Mesenchymal stem cell (in vitro differentiated cells and primary cell): Measurements from ENCODE around the gene PATL1.

Experiments used
- DNase-seq: peaks from one replicate; pipeline ENCODE4 v3.0.0-alpha.2; 2013
- H2AFZ ChIP-seq: one replicate; pipeline ENCODE4 v1.6.1; 2013; ENCODE audit warnings: low read depth, mild to moderate bottlenecking, control low read depth, inconsistent platforms, low read length, moderate library complexity
- H2AK5ac ChIP-seq: 2 replicates; pipeline ENCODE4 v1.6.1; 2013; ENCODE audit warnings: low read length, moderate library complexity, mild to moderate bottlenecking, inconsistent platforms; ENCODE audit not compliant: severe bottlenecking
- H2BK120ac ChIP-seq: one replicate; pipeline ENCODE4 v1.6.1; 2013; ENCODE audit warnings: low read depth, mild to moderate bottlenecking, inconsistent platforms, low read length, moderate library complexity
- H2BK12ac ChIP-seq, 2 experiments: one replicate each; pipeline ENCODE4 v1.6.1; 2013; ENCODE audit warnings: inconsistent platforms in 2 of 2, low read length in 2 of 2, mild to moderate bottlenecking in 2 of 2, moderate library complexity in 2 of 2, control low read depth in 1 of 2
- H2BK15ac ChIP-seq: one replicate; pipeline ENCODE4 v1.6.1; 2013; ENCODE audit warnings: mild to moderate bottlenecking, low read depth, inconsistent platforms; ENCODE audit not compliant: poor library complexity, severe bottlenecking
- H2BK5ac ChIP-seq: 2 replicates; pipeline ENCODE4 v1.6.1; 2013; ENCODE audit warnings: low read depth, mild to moderate bottlenecking, low read length, control low read depth, inconsistent platforms; ENCODE audit not compliant: poor library complexity, severe bottlenecking
- H3K14ac ChIP-seq, 2 experiments: one replicate each; pipeline ENCODE4 v1.6.1; 2013; ENCODE audit warnings: inconsistent platforms in 2 of 2, low read length in 2 of 2, control low read depth in 1 of 2, mild to moderate bottlenecking in 1 of 2, moderate library complexity in 1 of 2
- H3K18ac ChIP-seq, 2 experiments: one replicate each; pipeline ENCODE4 v1.6.1; 2013; ENCODE audit warnings: inconsistent platforms in 2 of 2, low read length in 2 of 2, control low read depth in 1 of 2, low read depth in 1 of 2, mild to moderate bottlenecking in 1 of 2
- H3K23ac ChIP-seq, 2 experiments: one replicate each; pipeline ENCODE4 v1.6.1; 2013; ENCODE audit warnings: inconsistent platforms in 2 of 2, low read length in 2 of 2, mild to moderate bottlenecking in 2 of 2, moderate library complexity in 2 of 2, control low read depth in 1 of 2
- H3K27ac ChIP-seq: 2 replicates; pipeline ENCODE4 v1.5.1; 2013; ENCODE audit warnings: mild to moderate bottlenecking, moderate library complexity, low read length, control low read depth, inconsistent platforms; ENCODE audit not compliant: poor library complexity, severe bottlenecking
- H3K27me3 ChIP-seq, 2 experiments: 2 replicates each; pipeline versions ENCODE4 v1.6.1 to v1.7.0; 2013; ENCODE audit warnings: low read length in 2 of 2, mild to moderate bottlenecking in 2 of 2, moderate library complexity in 2 of 2, control low read depth in 1 of 2, inconsistent platforms in 1 of 2; ENCODE audit not compliant: control insufficient read depth in 1 of 2, insufficient read depth in 1 of 2
- H3K36me3 ChIP-seq, 2 experiments: 2 replicates each; pipeline versions ENCODE4 v1.6.1 to v1.7.0; 2013; ENCODE audit warnings: low read length in 2 of 2, control low read depth in 1 of 2, inconsistent platforms in 1 of 2, low read depth in 1 of 2, mild to moderate bottlenecking in 1 of 2; ENCODE audit not compliant: insufficient read depth in 2 of 2, control insufficient read depth in 1 of 2
- H3K4ac ChIP-seq, 2 experiments: one replicate each; pipeline ENCODE4 v1.6.1; 2013; ENCODE audit warnings: inconsistent platforms in 2 of 2, low read length in 2 of 2, mild to moderate bottlenecking in 2 of 2, moderate library complexity in 2 of 2, control low read depth in 1 of 2, low read depth in 1 of 2
- H3K4me1 ChIP-seq: 2 replicates; pipeline ENCODE4 v1.6.1; 2013; ENCODE audit warnings: low read depth, low read length, control low read depth; ENCODE audit not compliant: control insufficient read depth, insufficient read depth
- H3K4me2 ChIP-seq: 2 replicates; pipeline ENCODE4 v1.6.1; 2013; ENCODE audit warnings: low read length, mild to moderate bottlenecking, inconsistent platforms; ENCODE audit not compliant: poor library complexity, severe bottlenecking
- H3K4me3 ChIP-seq, 2 experiments: 2 replicates each; pipeline versions ENCODE4 v1.5.1 to v1.7.0; 2013; ENCODE audit warnings: low read length in 2 of 2, mild to moderate bottlenecking in 2 of 2, control low read depth in 1 of 2, low read depth in 1 of 2; ENCODE audit not compliant: insufficient read depth in 1 of 2
- H3K79me1 ChIP-seq: replicated peaks from 2 replicates; pipeline ENCODE4 v1.6.1; 2013; ENCODE audit warnings: mild to moderate bottlenecking, control low read depth, low read length, inconsistent platforms; ENCODE audit not compliant: poor library complexity, severe bottlenecking
- H3K9ac ChIP-seq: 2 replicates; pipeline ENCODE4 v1.7.0; 2013; ENCODE audit warnings: mild to moderate bottlenecking, low read length, moderate library complexity
- H3K9me3 ChIP-seq: 2 replicates; pipeline ENCODE4 v1.7.0; 2013; ENCODE audit warnings: mild to moderate bottlenecking, low read length; ENCODE audit not compliant: control insufficient read depth
- H4K8ac ChIP-seq: one replicate; pipeline ENCODE4 v1.6.1; 2013; ENCODE audit warnings: inconsistent platforms, mild to moderate bottlenecking, low read length, moderate library complexity
- H4K91ac ChIP-seq: one replicate; pipeline ENCODE4 v1.6.1; 2013; ENCODE audit warnings: mild to moderate bottlenecking, low read length, inconsistent platforms
- WGBS: methylation state at CpG from one replicate; pipeline ENCODE4 v1.1.7; 2013; ENCODE audit warnings: mixed read lengths; 5-methylcytosine and 5-hydroxymethylcytosine counted together

Gene PATL1

DNA sequence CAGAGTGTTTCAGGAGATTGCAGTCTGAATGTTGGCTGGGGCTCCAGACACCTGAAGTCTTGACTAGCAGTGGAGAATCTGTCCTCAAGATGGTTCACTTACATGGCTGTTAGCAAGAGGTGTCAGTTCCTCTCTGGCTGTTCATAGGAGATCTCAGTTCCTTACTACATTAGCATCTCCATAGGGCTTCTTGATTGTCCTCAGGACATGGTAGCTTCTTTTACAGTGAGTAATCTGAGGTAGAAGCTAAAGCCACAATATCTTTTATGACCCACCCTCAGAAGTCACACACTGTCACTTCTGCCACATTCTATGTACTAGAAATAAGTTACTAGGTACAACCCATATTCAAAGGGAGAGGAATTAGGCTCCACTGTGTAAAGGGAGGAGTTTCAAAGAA lies 10.5 kb upstream of the PATL1 start:
- H2BK15ac ChIP-seq: no peak overlapping the region
- no peak overlapping the region for H3K27ac ChIP-seq
- H3K27me3 ChIP-seq: no peaks in the 10 kb centered on the region
- no peak overlapping the region for H2AFZ ChIP-seq
- no peak for DNase-seq
- H3K9me3 ChIP-seq: no peaks in the 10 kb centered on the region
- no peak overlapping the region for H3K4ac ChIP-seq
- no peak overlapping the region for H4K8ac ChIP-seq
- no peak overlapping the region for H3K4me3 ChIP-seq
- H2BK12ac ChIP-seq: no peak overlapping the region
- peak overlapping the region; percentile 63 for H2AK5ac ChIP-seq
- H3K79me1 ChIP-seq: no peaks in the 10 kb centered on the region
- no peak overlapping the region for H3K9ac ChIP-seq
- H4K91ac ChIP-seq: no peak overlapping the region
- peaks cover 4% of the 10 kb centered on the region for H3K4me1 ChIP-seq
- H3K23ac ChIP-seq: no peak overlapping the region
- no peak overlapping the region for H2BK120ac ChIP-seq
- H3K18ac ChIP-seq: no peak overlapping the region
- H3K14ac ChIP-seq: no peak overlapping the region
- no peak overlapping the region for H2BK5ac ChIP-seq
- no peak overlapping the region for H3K4me2 ChIP-seq
- no peaks in the 10 kb centered on the region for H3K36me3 ChIP-seq

DNA sequence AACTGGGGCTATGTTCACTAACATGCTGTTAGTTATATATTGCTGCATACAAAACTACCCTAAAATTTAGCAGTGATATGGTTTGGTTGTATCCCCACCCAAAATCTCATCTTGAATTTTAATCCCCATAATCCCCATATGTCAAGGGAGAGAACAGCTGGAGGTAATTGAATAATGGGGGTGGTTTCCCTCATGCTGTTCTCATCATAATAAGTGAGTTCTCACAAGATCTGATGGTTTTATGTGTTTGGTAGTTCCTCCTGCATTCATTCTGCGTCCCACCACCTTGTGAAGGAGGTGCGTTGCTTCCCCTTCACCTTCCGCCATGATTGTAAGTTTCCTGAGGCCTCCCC lies 10.0 kb upstream of the PATL1 start:
- no peak overlapping the region for H3K14ac ChIP-seq
- no peak overlapping the region for H2BK12ac ChIP-seq
- no peak overlapping the region for H3K23ac ChIP-seq
- H3K36me3 ChIP-seq: no peaks in the 10 kb centered on the region
- DNase-seq: no peak
- no peak overlapping the region for H2BK15ac ChIP-seq
- no peak overlapping the region for H3K9ac ChIP-seq
- no peaks in the 10 kb centered on the region for H3K27me3 ChIP-seq
- no peak overlapping the region for H3K18ac ChIP-seq
- no peak overlapping the region for H2BK120ac ChIP-seq
- H4K8ac ChIP-seq: no peak overlapping the region
- no peak overlapping the region for H2AK5ac ChIP-seq
- WGBS: 94% methylated on average over 3 of the region's 3 CpGs
- no peak overlapping the region for H3K4me3 ChIP-seq
- H3K79me1 ChIP-seq: no peaks in the 10 kb centered on the region
- H2BK5ac ChIP-seq: no peak overlapping the region
- H3K4ac ChIP-seq: no peak overlapping the region
- peaks cover 4% of the 10 kb centered on the region for H3K4me1 ChIP-seq
- H2AFZ ChIP-seq: no peak overlapping the region
- no peak overlapping the region for H4K91ac ChIP-seq
- H3K4me2 ChIP-seq: no peak overlapping the region
- no peaks in the 10 kb centered on the region for H3K9me3 ChIP-seq
- H3K27ac ChIP-seq: no peak overlapping the region

DNA sequence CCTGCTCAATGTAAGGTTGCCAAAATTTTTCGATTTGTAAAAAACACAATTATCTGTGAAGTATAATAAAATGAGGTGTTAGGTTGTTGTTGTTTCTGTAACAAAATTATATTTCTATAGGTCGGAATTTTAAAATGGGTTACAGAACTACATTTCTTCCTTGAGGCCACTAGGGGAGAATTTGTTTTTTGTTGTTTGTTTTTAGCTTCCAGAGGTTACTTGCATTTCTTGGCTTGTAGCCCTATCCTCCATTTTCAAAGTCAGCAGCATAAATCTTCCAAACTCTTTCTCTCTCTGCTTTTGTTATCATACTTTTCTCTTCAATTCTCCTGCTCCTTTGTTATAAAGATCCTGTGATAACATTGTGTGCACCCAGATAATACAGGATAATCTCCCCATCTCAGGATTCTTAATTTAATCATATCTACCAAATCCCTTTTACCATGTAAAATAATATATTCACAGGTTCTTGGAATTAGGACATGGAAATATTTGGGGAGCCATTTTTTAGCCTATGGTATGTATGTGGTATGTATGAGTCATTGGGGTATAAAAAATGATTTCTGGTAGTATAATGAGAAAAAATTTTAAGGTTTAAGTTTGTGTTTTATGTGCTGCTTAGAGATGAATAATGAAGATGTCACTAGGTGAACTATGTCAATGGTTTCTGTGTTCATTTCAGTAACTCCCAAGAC lies 9.4 kb upstream of the PATL1 start:
- Histone ChIP-seq H3K4me2 (no peak overlapping the region), H4K8ac (no peak overlapping the region), H3K4ac (no peak overlapping the region), H3K27me3 (no peaks in the 10 kb centered on the region), H3K23ac (no peak overlapping the region), H2AK5ac (no peak overlapping the region), H3K79me1 (no peaks in the 10 kb centered on the region), H2BK15ac (no peak overlapping the region), H3K9ac (no peak overlapping the region), H2AFZ (no peak overlapping the region), H4K91ac (no peak overlapping the region), H2BK120ac (no peak overlapping the region), H3K36me3 (no peaks in the 10 kb centered on the region), H3K27ac (no peak overlapping the region), H3K18ac (no peak overlapping the region), H3K14ac (no peak overlapping the region), H3K4me1 (peaks cover 4% of the 10 kb centered on the region), H3K4me3 (no peak overlapping the region), H3K9me3 (no peaks in the 10 kb centered on the region), H2BK5ac (no peak overlapping the region), H2BK12ac (no peak overlapping the region)
- DNase-seq: no peak
- 96% methylated on average over 2 of the region's 2 CpGs for WGBS

DNA sequence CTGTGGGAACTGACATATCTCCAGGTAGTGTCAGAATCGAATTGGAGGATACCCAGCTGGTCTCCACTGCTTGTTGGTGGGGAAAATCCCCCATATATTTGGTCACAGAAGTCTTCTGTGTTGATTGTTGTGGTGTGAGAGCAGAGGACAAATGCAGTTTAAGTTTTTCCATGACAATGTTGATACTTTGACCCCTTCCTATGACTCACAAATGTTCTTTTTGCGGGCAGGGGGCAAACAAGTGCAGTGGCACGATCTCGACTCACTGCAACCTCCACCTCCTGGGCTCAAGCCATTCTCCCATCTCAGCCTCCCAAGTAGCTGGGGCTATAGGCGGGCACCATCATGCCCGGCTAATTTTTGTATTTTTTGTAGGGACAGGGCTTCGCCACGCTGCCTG lies 7.4 kb upstream of the PATL1 start:
- Histone ChIP-seq H3K9ac (no peak overlapping the region), H3K36me3 (no peaks in the 10 kb centered on the region), H3K9me3 (no peaks in the 10 kb centered on the region), H2BK12ac (no peak overlapping the region), H4K8ac (no peak overlapping the region), H3K18ac (no peak overlapping the region), H3K27ac (no peak overlapping the region), H2BK15ac (no peak overlapping the region), H3K14ac (no peak overlapping the region), H3K79me1 (no peaks in the 10 kb centered on the region), H2BK120ac (no peak overlapping the region), H3K27me3 (no peaks in the 10 kb centered on the region), H3K23ac (no peak overlapping the region), H2AFZ (no peak overlapping the region), H2AK5ac (no peak overlapping the region), H3K4me1 (peaks cover 3% of the 10 kb centered on the region), H2BK5ac (no peak overlapping the region), H4K91ac (no peak overlapping the region), H3K4me3 (no peak overlapping the region), H3K4me2 (no peak overlapping the region), H3K4ac (no peak overlapping the region)
- DNase-seq: peak; percentile 37
- WGBS: 72% methylated on average over 4 of the region's 8 CpGs
